ENCODE results near the gene CCDC71L. TPM values are rescaled to one million over a fixed set of nuclear protein-coding genes. Genes with fewer than 3 reads are reported as not detected.
A peak's percentile ranks its signal among the peaks of the same experiment; 100 is the strongest.

The CCDC71L gene
- total RNA-seq, 1 experiment from 2014 or later: 91.0 TPM

- in situ Hi-C loops (cut with HindIII; ENCODE audit: low sequenced_read_pairs): no loop called here
Observed at GRCh38 chr7:106634958-106635357, 26.0 kb downstream of the CCDC71L start.

GRCh38 chr7:106630648-106631047 is 30.3 kb downstream of the CCDC71L start:
- in situ Hi-C loops (cut with HindIII; ENCODE audit: low sequenced_read_pairs): no loop called here

More at GRCh38 chr7:106634958-106635357, 26.0 kb downstream of the CCDC71L start:
- no peak for DNase-seq (ENCODE audit: low spot score)

GRCh38 chr7:106629516-106629915 is 31.4 kb downstream of the CCDC71L start:
- no peak for DNase-seq (ENCODE audit: low spot score)
- in situ Hi-C loops (cut with HindIII; ENCODE audit: low sequenced_read_pairs): no loop called here

More at GRCh38 chr7:106630648-106631047, 30.3 kb downstream of the CCDC71L start:
- DNase-seq (ENCODE audit: low spot score): no peak

- DNase-seq (ENCODE audit: low spot score): no peak
- in situ Hi-C loops (cut with HindIII; ENCODE audit: low sequenced_read_pairs): no loop called here
Observed at GRCh38 chr7:106626376-106627164, 34.4 kb downstream of the CCDC71L start.

GRCh38 chr7:106625678-106626301 is 35.2 kb downstream of the CCDC71L start:
- in situ Hi-C loops (cut with HindIII; ENCODE audit: low sequenced_read_pairs): no loop called here

GRCh38 chr7:106623853-106624252 is 37.1 kb downstream of the CCDC71L start:
- DNase-seq (ENCODE audit: low spot score): no peak
- in situ Hi-C loops (cut with HindIII; ENCODE audit: low sequenced_read_pairs): no loop called here

More at GRCh38 chr7:106625678-106626301, 35.2 kb downstream of the CCDC71L start:
- no peak for DNase-seq (ENCODE audit: low spot score)

- DNase-seq (ENCODE audit: low spot score): no peak
- in situ Hi-C loops (cut with HindIII; ENCODE audit: low sequenced_read_pairs): no loop called here
Observed at GRCh38 chr7:106623315-106623660, 37.7 kb downstream of the CCDC71L start.

GRCh38 chr7:106622654-106623314 is 38.2 kb downstream of the CCDC71L start:
- in situ Hi-C loops (cut with HindIII; ENCODE audit: low sequenced_read_pairs): no loop called here
- DNase-seq (ENCODE audit: low spot score): no peak

GRCh38 chr7:106621393-106622132 is 39.4 kb downstream of the CCDC71L start:
- no peak for DNase-seq (ENCODE audit: low spot score)
- in situ Hi-C loops (cut with HindIII; ENCODE audit: low sequenced_read_pairs): no loop called here

- DNase-seq (ENCODE audit: low spot score): no peak
- in situ Hi-C loops (cut with HindIII; ENCODE audit: low sequenced_read_pairs): no loop called here
Observed at GRCh38 chr7:106620676-106621075, 40.3 kb downstream of the CCDC71L start.

- in situ Hi-C loops (cut with HindIII; ENCODE audit: low sequenced_read_pairs): no loop called here
- DNase-seq (ENCODE audit: low spot score): no peak
Observed at GRCh38 chr7:106620034-106620433, 40.9 kb downstream of the CCDC71L start.

- DNase-seq (ENCODE audit: low spot score): no peak
- in situ Hi-C loops (cut with HindIII; ENCODE audit: low sequenced_read_pairs): no loop called here
Observed at GRCh38 chr7:106619213-106619612, 41.7 kb downstream of the CCDC71L start.

GRCh38 chr7:106618480-106618879 is 42.5 kb downstream of the CCDC71L start:
- peak; percentile 12 for DNase-seq (ENCODE audit: low spot score)
- in situ Hi-C loops (cut with HindIII; ENCODE audit: low sequenced_read_pairs): no loop called here

- DNase-seq (ENCODE audit: low spot score): no peak
Observed at GRCh38 chr7:106617860-106618259, 43.1 kb downstream of the CCDC71L start.

GRCh38 chr7:106616708-106617051 is 44.3 kb downstream of the CCDC71L start:
- in situ Hi-C loops (cut with HindIII; ENCODE audit: low sequenced_read_pairs): no loop called here
- no peak for DNase-seq (ENCODE audit: low spot score)

More at GRCh38 chr7:106617860-106618259, 43.1 kb downstream of the CCDC71L start:
- in situ Hi-C loops (cut with HindIII; ENCODE audit: low sequenced_read_pairs): no loop called here

- in situ Hi-C loops (cut with HindIII; ENCODE audit: low sequenced_read_pairs): no loop called here
- no peak for DNase-seq (ENCODE audit: low spot score)
Observed at GRCh38 chr7:106615808-106616707, 44.9 kb downstream of the CCDC71L start.

GRCh38 chr7:106614751-106615150 is 46.2 kb downstream of the CCDC71L start:
- no peak for DNase-seq (ENCODE audit: low spot score)
- in situ Hi-C loops (cut with HindIII; ENCODE audit: low sequenced_read_pairs): no loop called here

GRCh38 chr7:106613848-106614560 is 47.0 kb downstream of the CCDC71L start:
- in situ Hi-C loops (cut with HindIII; ENCODE audit: low sequenced_read_pairs): no loop called here
- no peak for DNase-seq (ENCODE audit: low spot score)
